B cell (primary cell): ENCODE measurements around the gene VPS41. TPM values are rescaled to one million over a fixed set of nuclear protein-coding genes. Genes with fewer than 3 reads are reported as not detected.

Experiments
- ATAC-seq: fragments of 200-7000 bp; cut with Tn5 transposase; one replicate; pipeline ENCODE4 v1.10.0; 2021; ENCODE audit warnings: low read depth, mild to moderate bottlenecking, moderate number of reproducible peaks, moderate library complexity
- CTCF ChIA-PET: fragments of 350-600 bp; sonication (Branson Sonifier 250); formaldehyde crosslinking; loops from one replicate; lab custom pipeline; 2021; ENCODE audit warnings: antibody characterized with exemption, inconsistent platforms; lab: Charles Lee
- POLR2A ChIA-PET: fragments of 350-600 bp; sonication (Branson Sonifier 250); formaldehyde crosslinking; loops from one replicate; lab custom pipeline; 2021; ENCODE audit warnings: antibody characterized with exemption; lab: Charles Lee
- DNase-seq: peaks from one replicate; pipeline ENCODE4 v3.0.0; 2013
- H2AFZ ChIP-seq: 2 replicates; pipeline ENCODE4 v1.6.1; 2012; ENCODE audit warnings: mild to moderate bottlenecking, low read depth, low read length; ENCODE audit not compliant: insufficient read depth, poor library complexity, severe bottlenecking
- H3K27ac ChIP-seq, 2 donors: 1 replicate in 1 of 2; 2 replicates in 1 of 2; pipeline ENCODE4 v1.5.1; 2012 to 2013; ENCODE audit warnings: low read length in 2 of 2, mild to moderate bottlenecking in 2 of 2, moderate library complexity in 1 of 2
- H3K27me3 ChIP-seq, 4 experiments: fragments of 200-600 bp in 1 of 4; sonication (generic) in 1 of 4; replicated peaks in 1 of 4; 1 replicate in 2 of 4; 2 replicates in 2 of 4; pipeline versions ENCODE4 v1.6.1 to v1.7.0; 2013 to 2016; ENCODE audit warnings: low read length in 3 of 4, mild to moderate bottlenecking in 2 of 4, mixed read lengths in 1 of 4, moderate library complexity in 1 of 4; ENCODE audit not compliant: insufficient read depth in 4 of 4, control insufficient read depth in 3 of 4; ENCODE audit errors: control extremely low read depth in 1 of 4
- H3K36me3 ChIP-seq, 2 experiments: replicated peaks in 1 of 2; 1 replicate in 1 of 2; 2 replicates in 1 of 2; pipeline versions ENCODE4 v1.6.1 to v1.7.1; 2013; ENCODE audit warnings: low read length in 1 of 2; ENCODE audit not compliant: insufficient read depth in 2 of 2, control insufficient read depth in 1 of 2; ENCODE audit errors: control extremely low read depth in 1 of 2, extremely low read depth in 1 of 2
- H3K4me1 ChIP-seq, 2 donors: fragments of 200-600 bp in 1 of 2; sonication (generic) in 1 of 2; 1 replicate in 1 of 2; 2 replicates in 1 of 2; pipeline versions ENCODE4 v1.5.1 to v1.6.1; 2013 to 2017; ENCODE audit warnings: low read length in 2 of 2; ENCODE audit not compliant: control insufficient read depth in 2 of 2, insufficient read depth in 2 of 2
- H3K4me2 ChIP-seq: replicated peaks from 2 replicates; pipeline ENCODE3; 2012; ENCODE audit warnings: mild to moderate bottlenecking, low read depth, low read length; ENCODE audit not compliant: poor library complexity, severe bottlenecking
- H3K4me3 ChIP-seq, 5 experiments: fragments of 200-600 bp in 1 of 5; sonication (generic) in 1 of 5; 1 replicate in 3 of 5; 2 replicates in 2 of 5; pipeline versions ENCODE4 v1.5.1 to v1.7.0; 2011 to 2016; ENCODE audit warnings: low read length in 4 of 5, mild to moderate bottlenecking in 4 of 5, low read depth in 2 of 5, control low read depth in 1 of 5, moderate library complexity in 1 of 5; ENCODE audit not compliant: insufficient read depth in 1 of 5; ENCODE audit errors: control extremely low read depth in 1 of 5, extremely low read depth in 1 of 5
- H3K79me2 ChIP-seq: fragments of 200-600 bp; sonication (generic); one replicate; pipeline ENCODE4 v1.6.0; 2016; ENCODE audit warnings: low read length; ENCODE audit not compliant: control insufficient read depth, insufficient read depth
- H3K9ac ChIP-seq: fragments of 200-600 bp; sonication (generic); 2 replicates; pipeline ENCODE4 v1.6.1; 2017; ENCODE audit warnings: mild to moderate bottlenecking, low read length, moderate library complexity
- H3K9me3 ChIP-seq, 3 donors: one replicate each; pipeline versions ENCODE4 v1.6.1 to v1.7.1; 2013; ENCODE audit warnings: low read length in 2 of 3; ENCODE audit not compliant: control insufficient read depth in 2 of 3, insufficient read depth in 1 of 3; ENCODE audit errors: control extremely low read depth in 1 of 3
- H4K20me1 ChIP-seq: 2 replicates; pipeline ENCODE4 v1.6.0; 2012; ENCODE audit warnings: mild to moderate bottlenecking, low read length; ENCODE audit not compliant: insufficient read depth, control insufficient read depth, poor library complexity, severe bottlenecking
- H3K27ac Mint-ChIP-seq: one replicate; pipeline ENCODE4 v1.8.0; 2021; ENCODE audit warnings: mixed read lengths
- H3K27me3 Mint-ChIP-seq: one replicate; pipeline ENCODE4 v1.8.0; 2021; ENCODE audit warnings: mixed read lengths
- H3K4me1 Mint-ChIP-seq: one replicate; pipeline ENCODE4 v1.8.0; 2021; ENCODE audit warnings: mixed read lengths
- H3K4me3 Mint-ChIP-seq: one replicate; pipeline ENCODE4 v1.8.0; 2021; ENCODE audit warnings: mixed read lengths
- H3K9me3 Mint-ChIP-seq: one replicate; pipeline ENCODE4 v1.8.0; 2022; ENCODE audit warnings: mixed read lengths; ENCODE audit not compliant: insufficient read depth
- EZH2 ChIP-seq: IDR thresholded peaks from 2 replicates; pipeline ENCODE4 v1.6.1; 2012; ENCODE audit warnings: borderline replicate concordance, low read depth, mild to moderate bottlenecking, moderate library complexity, low read length; ENCODE audit not compliant: insufficient read depth, poor library complexity, severe bottlenecking
- WGBS: methylation state at CpG from one replicate; pipeline ENCODE4 v1.1.5; 2013; ENCODE audit warnings: missing lambda C conversion rate; ENCODE audit not compliant: insufficient coverage; 5-methylcytosine and 5-hydroxymethylcytosine counted together
- intact Hi-C: fragments of 100-400 bp; cut with micrococcal nuclease; formaldehyde crosslinking; loops from one replicate; pipeline ENCODE4 v1.10.0; 2022
- polyA minus RNA-seq: library from RNA; depleted of rRNA, polyadenylated mRNA; stranded (reverse); fragments of >200 nt; gene quantifications from 2 replicates; pipeline ENCODE4 v1.2.3, GENCODE V29; 2012
- polyA plus RNA-seq: library from polyadenylated mRNA; depleted of rRNA; stranded (reverse); fragments of >200 nt; gene quantifications from 2 replicates; pipeline ENCODE4 v1.2.3, GENCODE V29; 2012
- total RNA-seq, 2 donors: library from RNA; stranded (reverse); fragments of 120-200 nt in 1 of 2; gene quantifications; 1 replicate in 1 of 2; 2 replicates in 1 of 2; pipeline versions ENCODE4 v1.2.3 to v1.2.4, GENCODE V29; 2013 to 2022
- TF ChIP-seq, protein P1 (sequence below): fragments of 200-600 bp; IDR thresholded peaks from one replicate; pipeline ENCODE4 v1.8.0; 2022; ENCODE audit warnings: antibody characterized with exemption, mild to moderate bottlenecking

The VPS41 gene
- 112 and 114 TPM in 2 replicates for total RNA-seq
- total RNA-seq (2013) = 84.0 TPM
- polyA plus RNA-seq = 9.3 and 15.0 TPM in 2 replicates
- 12.0 and 24.8 TPM in 2 replicates for polyA minus RNA-seq

- Histone ChIP-seq H3K27ac (peak within 1 kb of the TSS; percentile 32 to 76), H4K20me1 (peaks cover 5% of the 10 kb centered on the region), H3K4me3 (peak within 1 kb of the TSS; percentile 77 to 95 (median 87)), H2AFZ (peak within 1 kb of the TSS; percentile 89), H3K36me3 (no peaks in the 10 kb centered on the region), H3K9ac (peak within 1 kb of the TSS; percentile 78), H3K4me2 (peak within 1 kb of the TSS; percentile 74), H3K27me3 (no peaks in the 10 kb centered on the region), H3K79me2 (peaks cover 56% of the 10 kb centered on the region), H3K9me3 (no peaks in the 10 kb centered on the region), H3K4me1 (peaks cover 23 to 30% of the 10 kb centered on the region in 2 donors)
- peak within 1 kb of the TSS; percentile 94 for H3K4me3 Mint-ChIP-seq
- peaks cover 46% of the 10 kb centered on the region for H3K4me1 Mint-ChIP-seq
- no peak for TF ChIP-seq EZH2
- TF ChIP-seq, protein P1, sequence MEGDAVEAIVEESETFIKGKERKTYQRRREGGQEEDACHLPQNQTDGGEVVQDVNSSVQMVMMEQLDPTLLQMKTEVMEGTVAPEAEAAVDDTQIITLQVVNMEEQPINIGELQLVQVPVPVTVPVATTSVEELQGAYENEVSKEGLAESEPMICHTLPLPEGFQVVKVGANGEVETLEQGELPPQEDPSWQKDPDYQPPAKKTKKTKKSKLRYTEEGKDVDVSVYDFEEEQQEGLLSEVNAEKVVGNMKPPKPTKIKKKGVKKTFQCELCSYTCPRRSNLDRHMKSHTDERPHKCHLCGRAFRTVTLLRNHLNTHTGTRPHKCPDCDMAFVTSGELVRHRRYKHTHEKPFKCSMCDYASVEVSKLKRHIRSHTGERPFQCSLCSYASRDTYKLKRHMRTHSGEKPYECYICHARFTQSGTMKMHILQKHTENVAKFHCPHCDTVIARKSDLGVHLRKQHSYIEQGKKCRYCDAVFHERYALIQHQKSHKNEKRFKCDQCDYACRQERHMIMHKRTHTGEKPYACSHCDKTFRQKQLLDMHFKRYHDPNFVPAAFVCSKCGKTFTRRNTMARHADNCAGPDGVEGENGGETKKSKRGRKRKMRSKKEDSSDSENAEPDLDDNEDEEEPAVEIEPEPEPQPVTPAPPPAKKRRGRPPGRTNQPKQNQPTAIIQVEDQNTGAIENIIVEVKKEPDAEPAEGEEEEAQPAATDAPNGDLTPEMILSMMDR = no peak
- DNase-seq (peak; percentile 88), ATAC-seq (peak; percentile 96)
- 1% methylated on average over 20 of the region's 20 CpGs for WGBS
- CTCF ChIA-PET = interaction anchor here (1.0 kb wide), 1 partner anchor 113 kb away, joined by 3 read pairs; no protein-coding TSS in a partner anchor
- no peaks in the 10 kb centered on the region for H3K27me3 Mint-ChIP-seq
- POLR2A ChIA-PET = interaction anchor here (0.6 kb wide), 1 partner anchor 680 kb away, joined by 4 read pairs; no protein-coding TSS in a partner anchor
- intact Hi-C loops = loop anchor here (5.0 to 10.0 kb wide), 2 partner anchors 1043 to 1226 kb away; partner anchors contain the start of genes CDK13, MPLKIP and SUGCT
- H3K9me3 Mint-ChIP-seq = no peaks in the 10 kb centered on the region
- H3K27ac Mint-ChIP-seq = peak within 1 kb of the TSS; percentile 92
Observed at GRCh38 chr7:38908759-38909335, at the start of gene VPS41. Gene VPS41 (minus strand): TSS chr7:38909191. CDS start chr7:38909174, 17 bp downstream.

GRCh38 chr7:38955892-38956291 lies 46.9 kb upstream of the VPS41 start:
- WGBS = no CpG with 5 or more reads among the region's 5 CpGs
- Mint-ChIP-seq H3K27ac (no peak overlapping the region), H3K27me3 (peaks cover 39% of the 10 kb centered on the region), H3K9me3 (no peaks in the 10 kb centered on the region), H3K4me1 (no peaks in the 10 kb centered on the region), H3K4me3 (no peak overlapping the region)
- no peak overlapping the region for H3K4me3 ChIP-seq
- H3K36me3 ChIP-seq = no peaks in the 10 kb centered on the region
- H4K20me1 ChIP-seq = no peaks in the 10 kb centered on the region
- no peaks in the 10 kb centered on the region for H3K27me3 ChIP-seq
- DNase-seq = no peak
- no peak for TF ChIP-seq EZH2
- TF ChIP-seq, protein P1 = no peak
- intact Hi-C loops = no loop called here
- no peaks in the 10 kb centered on the region for H3K4me1 ChIP-seq
- no peak for ATAC-seq
- H2AFZ ChIP-seq = no peak overlapping the region
- ChIA-PET POLR2A (no interaction called here), CTCF (no interaction called here)
- H3K4me2 ChIP-seq = no peak overlapping the region
- no peaks in the 10 kb centered on the region for H3K79me2 ChIP-seq
- no peaks in the 10 kb centered on the region for H3K9me3 ChIP-seq
- H3K9ac ChIP-seq = no peak overlapping the region
- no peak overlapping the region for H3K27ac ChIP-seq
